GM12878 (cell line): ENCODE data around the gene TANC1. TPM values are rescaled to one million over a fixed set of nuclear protein-coding genes. Genes with fewer than 3 reads are reported as not detected.

Experiments
- ATAC-seq: fragments of 200-7000 bp; cut with Tn5 transposase; 3 replicates; pipeline ENCODE4 v1.9.1; 2020; ENCODE audit warnings: mild to moderate bottlenecking, moderate library complexity
- BruUV-seq: library from RNA; stranded (reverse); fragments of 400-500 nt; replicated peaks from 2 replicates; lab custom pipeline; 2021; lab: Mats Ljungman, UMichigan
- CTCF ChIA-PET: fragments of 300-600 bp; sonication (Branson Sonifier 250); formaldehyde crosslinking; extraction: SDS; loops from one replicate; lab custom pipeline; 2021; ENCODE audit warnings: inconsistent platforms; lab: Yijun Ruan, JAX
- POLR2A ChIA-PET: fragments of 350-600 bp; formaldehyde crosslinking; extraction: SDS; loops from one replicate; lab custom pipeline; 2021; ENCODE audit warnings: inconsistent platforms; lab: Charles Lee
- RAD21 ChIA-PET: fragments of 300-600 bp; sonication (Branson Sonifier 250); formaldehyde crosslinking; loops from one replicate; lab custom pipeline; 2023; ENCODE audit warnings: antibody characterized with exemption; ENCODE audit not compliant: unreplicated experiment; lab: Charles Lee
- SMC1A ChIA-PET: fragments of 300-600 bp; sonication (Branson Sonifier 250); formaldehyde crosslinking; loops from one replicate; lab custom pipeline; 2023; ENCODE audit not compliant: unreplicated experiment, uncharacterized antibody; lab: Charles Lee
- DNase-seq: peaks from one replicate; pipeline ENCODE4 v3.0.0-alpha.2; 2011; ENCODE audit warnings: low read depth, low spot score
- FAIRE-seq: peaks from 3 replicates; lab custom pipeline; 2011; peaks lifted over from hg19 to GRCh38; lab: Jason Lieb, UNC
- H2AFZ ChIP-seq: 2 replicates; pipeline ENCODE4 v1.6.0; 2011; ENCODE audit warnings: low read depth, low read length, control low read depth; ENCODE audit not compliant: control insufficient read depth
- H3K27ac ChIP-seq: 2 replicates; pipeline ENCODE4 v1.5.1; 2011; ENCODE audit warnings: control low read depth; ENCODE audit not compliant: control insufficient read depth, insufficient read depth
- H3K27me3 ChIP-seq, 2 experiments: replicated peaks in 1 of 2; 2 replicates each; pipeline versions ENCODE4 v1.6.0 to v1.6.1; 2011; ENCODE audit warnings: low read length in 1 of 2; ENCODE audit not compliant: control insufficient read depth in 2 of 2, insufficient read depth in 2 of 2
- H3K36me3 ChIP-seq, 2 experiments: 2 replicates each; pipeline ENCODE4 v1.5.1; 2011; ENCODE audit warnings: low read length in 1 of 2; ENCODE audit not compliant: control insufficient read depth in 2 of 2, insufficient read depth in 2 of 2
- H3K4me1 ChIP-seq: 2 replicates; pipeline ENCODE4 v1.6.1; 2011; ENCODE audit warnings: mild to moderate bottlenecking, low read length, moderate library complexity, mixed read lengths; ENCODE audit not compliant: control insufficient read depth, insufficient read depth
- H3K4me2 ChIP-seq: 2 replicates; pipeline ENCODE4 v1.6.0; 2011; ENCODE audit warnings: control low read depth; ENCODE audit not compliant: control insufficient read depth, insufficient read depth
- H3K4me3 ChIP-seq: fragments of 200-600 bp; sonication (generic); 2 replicates; pipeline ENCODE4 v1.5.1; 2016
- H3K79me2 ChIP-seq: 2 replicates; pipeline ENCODE4 v1.6.0; 2011; ENCODE audit warnings: low read length; ENCODE audit not compliant: control insufficient read depth, insufficient read depth
- H3K9ac ChIP-seq: 2 replicates; pipeline ENCODE4 v1.8.0; 2011; ENCODE audit warnings: low read length, control low read depth, mixed read lengths; ENCODE audit not compliant: control insufficient read depth, insufficient read depth
- H3K9me3 ChIP-seq: replicated peaks from 3 replicates; pipeline ENCODE4 v1.5.1; 2011; ENCODE audit warnings: mild to moderate bottlenecking, low read length; ENCODE audit not compliant: control insufficient read depth, insufficient read depth
- H4K20me1 ChIP-seq: 2 replicates; pipeline ENCODE4 v1.6.0; 2011; ENCODE audit not compliant: control insufficient read depth, insufficient read depth
- CREM ChIP-seq: IDR thresholded peaks from 2 replicates; pipeline ENCODE4 v1.6.1; 2014; ENCODE audit warnings: antibody characterized with exemption, low read depth
- HDAC6 ChIP-seq: fragments of 200-600 bp; sonication (generic); IDR thresholded peaks from one replicate; pipeline ENCODE4 v1.8.0; 2017; ENCODE audit warnings: antibody characterized with exemption; ENCODE audit not compliant: unreplicated experiment
- POLR2AphosphoS2 ChIP-seq: IDR thresholded peaks from 2 replicates; pipeline ENCODE4 v1.6.1; 2011; ENCODE audit warnings: low read depth, mild to moderate bottlenecking, low read length, improper control_type of control experiment, moderate library complexity
- SMAD1 ChIP-seq: fragments of 450-650 bp; IDR thresholded peaks from 2 replicates; pipeline ENCODE4 v1.6.1; 2018; ENCODE audit warnings: mild to moderate bottlenecking, low read depth; ENCODE audit not compliant: partially characterized antibody
- SRF ChIP-seq, 2 experiments: IDR thresholded peaks; 2 replicates each; pipeline ENCODE4 v1.6.1; 2011; ENCODE audit warnings: low read depth in 2 of 2, low read length in 2 of 2, mild to moderate bottlenecking in 1 of 2, moderate library complexity in 1 of 2
- WGBS: methylation state at CpG from one replicate; pipeline ENCODE4 v1.1.6; 2016; ENCODE audit warnings: low lambda C conversion rate; ENCODE audit not compliant: insufficient replicate concordance, insufficient coverage; ENCODE audit errors: missing lambda C conversion rate; 5-methylcytosine and 5-hydroxymethylcytosine counted together
- in situ Hi-C: fragments of 300-500 bp; cut with MboI; formaldehyde crosslinking; loops from 9 replicates; pipeline ENCODE4 v1.14.3; 2018; ENCODE audit warnings: mixed read lengths
- intact Hi-C: fragments of 100-400 bp; cut with micrococcal nuclease; formaldehyde crosslinking; loops from one replicate; pipeline ENCODE4 v1.14.2; 2022; ENCODE audit not compliant: unreplicated experiment
- polyA plus RNA-seq, 11 experiments: library from polyadenylated mRNA; depleted of rRNA in 4 of 11; unstranded in 6 of 11; stranded (reverse) in 5 of 11; fragments of >200 nt; fragmentation: Nextera tagmentation in 4 of 11; fragmentation: Illumina TruSeq in 1 of 11; extraction: Ambion mirVana in 4 of 11; extraction: Trizol in 1 of 11; gene quantifications; 1 replicate in 1 of 11; 2 replicates in 10 of 11; pipeline versions ENCODE4 v1.2.1 to v1.2.3, GENCODE V29; 2011 to 2016; ENCODE audit warnings: inconsistent platforms in 2 of 11, missing spikeins in 2 of 11, low read depth in 1 of 11
- total RNA-seq, 4 experiments: library from RNA; depleted of rRNA in 3 of 4; stranded (reverse); fragments of >200 nt in 3 of 4; fragmentation: Illumina TruSeq in 1 of 4; extraction: Trizol in 1 of 4; gene quantifications; 2 replicates each; pipeline versions ENCODE4 v1.2.1 to v1.2.3, GENCODE V29; 2013 to 2021
- TF ChIP-seq, protein P1 (sequence below): fragments of 450-650 bp; IDR thresholded peaks from 2 replicates; pipeline ENCODE4 v1.6.1; 2017; ENCODE audit warnings: mild to moderate bottlenecking, moderate library complexity

TANC1 gene
- total and polyA plus RNA-seq, 10 of the 15 experiments (the other 5 are each of a cell fraction or from before 2014, with no cell fraction given), result 0.05 to 5.0 (median 0.34) TPM

- intact Hi-C loops, result no loop called here
- no peak for FAIRE-seq
- H3K4me3 ChIP-seq, result no peak overlapping the region
- TF ChIP-seq SRF (IDR thresholded peaks at IDR 0.05; ENCODE audit: low read depth in 2 of 2, low read length in 2 of 2) (no peak), SMAD1 (no peak), POLR2AphosphoS2 (no peak), CREM (no peak), HDAC6 (no peak)
- TF ChIP-seq, protein P1, sequence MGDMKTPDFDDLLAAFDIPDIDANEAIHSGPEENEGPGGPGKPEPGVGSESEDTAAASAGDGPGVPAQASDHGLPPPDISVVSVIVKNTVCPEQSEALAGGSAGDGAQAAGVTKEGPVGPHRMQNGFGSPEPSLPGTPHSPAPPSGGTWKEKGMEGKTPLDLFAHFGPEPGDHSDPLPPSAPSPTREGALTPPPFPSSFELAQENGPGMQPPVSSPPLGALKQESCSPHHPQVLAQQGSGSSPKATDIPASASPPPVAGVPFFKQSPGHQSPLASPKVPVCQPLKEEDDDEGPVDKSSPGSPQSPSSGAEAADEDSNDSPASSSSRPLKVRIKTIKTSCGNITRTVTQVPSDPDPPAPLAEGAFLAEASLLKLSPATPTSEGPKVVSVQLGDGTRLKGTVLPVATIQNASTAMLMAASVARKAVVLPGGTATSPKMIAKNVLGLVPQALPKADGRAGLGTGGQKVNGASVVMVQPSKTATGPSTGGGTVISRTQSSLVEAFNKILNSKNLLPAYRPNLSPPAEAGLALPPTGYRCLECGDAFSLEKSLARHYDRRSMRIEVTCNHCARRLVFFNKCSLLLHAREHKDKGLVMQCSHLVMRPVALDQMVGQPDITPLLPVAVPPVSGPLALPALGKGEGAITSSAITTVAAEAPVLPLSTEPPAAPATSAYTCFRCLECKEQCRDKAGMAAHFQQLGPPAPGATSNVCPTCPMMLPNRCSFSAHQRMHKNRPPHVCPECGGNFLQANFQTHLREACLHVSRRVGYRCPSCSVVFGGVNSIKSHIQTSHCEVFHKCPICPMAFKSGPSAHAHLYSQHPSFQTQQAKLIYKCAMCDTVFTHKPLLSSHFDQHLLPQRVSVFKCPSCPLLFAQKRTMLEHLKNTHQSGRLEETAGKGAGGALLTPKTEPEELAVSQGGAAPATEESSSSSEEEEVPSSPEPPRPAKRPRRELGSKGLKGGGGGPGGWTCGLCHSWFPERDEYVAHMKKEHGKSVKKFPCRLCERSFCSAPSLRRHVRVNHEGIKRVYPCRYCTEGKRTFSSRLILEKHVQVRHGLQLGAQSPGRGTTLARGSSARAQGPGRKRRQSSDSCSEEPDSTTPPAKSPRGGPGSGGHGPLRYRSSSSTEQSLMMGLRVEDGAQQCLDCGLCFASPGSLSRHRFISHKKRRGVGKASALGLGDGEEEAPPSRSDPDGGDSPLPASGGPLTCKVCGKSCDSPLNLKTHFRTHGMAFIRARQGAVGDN, result no peak
- TF ChIP-seq, all 136 proteins: peak for 0
- ChIA-PET CTCF (no interaction called here), SMC1A (no interaction called here), POLR2A (interaction anchor here (0.6 kb wide), 2 partner anchors 11 to 53 kb away, joined by 3 to 6 read pairs; no protein-coding TSS in a partner anchor), RAD21 (interaction anchor here (0.6 kb wide), 1 partner anchor 63 kb away, joined by 3 read pairs; no protein-coding TSS in a partner anchor)
- BruUV-seq, result no TSS peak
- no peaks in the 10 kb centered on the region for H3K9me3 ChIP-seq
- no peak overlapping the region for H2AFZ ChIP-seq
- H3K79me2 ChIP-seq, result no peaks in the 10 kb centered on the region
- H3K4me1 ChIP-seq, result no peaks in the 10 kb centered on the region
- no peaks in the 10 kb centered on the region for H3K36me3 ChIP-seq
- ATAC-seq, result no peak
- no peak for DNase-seq
- no peak overlapping the region for H3K27ac ChIP-seq
- WGBS, result 58% methylated on average over 13 of the region's 13 CpGs
- H3K9ac ChIP-seq, result no peak overlapping the region
- H3K27me3 ChIP-seq, result no peaks in the 10 kb centered on the region; a peak in 2 of 4 replicates
- H4K20me1 ChIP-seq, result no peaks in the 10 kb centered on the region
- in situ Hi-C loops, result no loop called here
- H3K4me2 ChIP-seq, result no peak overlapping the region
Observed at GRCh38 chr2:159042115-159042850, 73.8 kb downstream of the TANC1 start.
